GM12878 (cell line): ENCODE measurements around the gene LCLAT1. TPM values are rescaled to one million over a fixed set of nuclear protein-coding genes. Genes with fewer than 3 reads are reported as not detected.

Source experiments
- BHLHE40 ChIP-seq, 2 experiments: fragments of 450-650 bp in 1 of 2; IDR thresholded peaks; 2 replicates each; pipeline ENCODE4 v1.6.1; 2011 to 2017; ENCODE audit warnings: low read depth in 2 of 2, borderline replicate concordance in 1 of 2, improper control_type of control experiment in 1 of 2, low read length in 1 of 2, mild to moderate bottlenecking in 1 of 2
- BMI1 ChIP-seq: fragments of 450-650 bp; IDR thresholded peaks from 2 replicates; pipeline ENCODE4 v1.6.1; 2016; ENCODE audit warnings: mild to moderate bottlenecking, moderate library complexity, borderline replicate concordance
- MAX ChIP-seq: IDR thresholded peaks from 2 replicates; pipeline ENCODE4 v1.6.1; 2012; ENCODE audit warnings: low read depth, low read length, improper control_type of control experiment
- POLR2AphosphoS5 ChIP-seq: IDR thresholded peaks from 2 replicates; pipeline ENCODE4 v1.6.1; 2011; ENCODE audit warnings: mild to moderate bottlenecking, low read length, inconsistent platforms
- POU2F2 ChIP-seq: IDR thresholded peaks from 3 replicates; pipeline ENCODE4 v1.6.1; 2011; ENCODE audit warnings: low read depth, mild to moderate bottlenecking, low read length, borderline replicate concordance
- RAD21 ChIP-seq: IDR thresholded peaks from 2 replicates; pipeline ENCODE4 v1.6.1; 2011; ENCODE audit warnings: mild to moderate bottlenecking, low read depth, low read length, moderate library complexity; ENCODE audit not compliant: insufficient read depth
- TCF7 ChIP-seq: IDR thresholded peaks from 2 replicates; pipeline ENCODE4 v1.6.1; 2014; ENCODE audit warnings: antibody characterized with exemption, borderline replicate concordance
- ZBTB11 ChIP-seq: fragments of 450-650 bp; formaldehyde crosslinking; IDR thresholded peaks from 2 replicates; pipeline ENCODE4 v1.5.0; 2022; ENCODE audit warnings: mild to moderate bottlenecking, missing genetic modification characterization
- polyA plus RNA-seq, 11 experiments: library from polyadenylated mRNA; depleted of rRNA in 4 of 11; unstranded in 6 of 11; stranded (reverse) in 5 of 11; fragments of >200 nt; fragmentation: Nextera tagmentation in 4 of 11; fragmentation: Illumina TruSeq in 1 of 11; extraction: Ambion mirVana in 4 of 11; extraction: Trizol in 1 of 11; gene quantifications; 1 replicate in 1 of 11; 2 replicates in 10 of 11; pipeline versions ENCODE4 v1.2.1 to v1.2.3, GENCODE V29; 2011 to 2016; ENCODE audit warnings: inconsistent platforms in 2 of 11, missing spikeins in 2 of 11, low read depth in 1 of 11
- total RNA-seq, 4 experiments: library from RNA; depleted of rRNA in 3 of 4; stranded (reverse); fragments of >200 nt in 3 of 4; fragmentation: Illumina TruSeq in 1 of 4; extraction: Trizol in 1 of 4; gene quantifications; 2 replicates each; pipeline versions ENCODE4 v1.2.1 to v1.2.3, GENCODE V29; 2013 to 2021

The LCLAT1 gene
- total and polyA plus RNA-seq, 10 of the 15 experiments (the other 5 are each of a cell fraction or from before 2014, with no cell fraction given) = 8.1 to 33.0 (median 15.9) TPM

- TF ChIP-seq ZBTB11 (CRISPR knock-in tag) = no peak
- TF ChIP-seq MAX = no peak
- no peak for TF ChIP-seq BMI1
- no peak for TF ChIP-seq TCF7
- TF ChIP-seq RAD21 = no peak
- no peak for TF ChIP-seq BHLHE40 (IDR thresholded peaks at IDR 0.05; ENCODE audit: borderline replicate concordance in 1 of 2, low read depth in 2 of 2, low read length in 1 of 2)
- no peak for TF ChIP-seq POLR2AphosphoS5
- TF ChIP-seq POU2F2 = no peak
Observed at GRCh38 chr2:30412684-30413570, 34.1 kb upstream of the LCLAT1 start (continued).
